Measurements from ENCODE around the gene MAN2B1.

DNA sequence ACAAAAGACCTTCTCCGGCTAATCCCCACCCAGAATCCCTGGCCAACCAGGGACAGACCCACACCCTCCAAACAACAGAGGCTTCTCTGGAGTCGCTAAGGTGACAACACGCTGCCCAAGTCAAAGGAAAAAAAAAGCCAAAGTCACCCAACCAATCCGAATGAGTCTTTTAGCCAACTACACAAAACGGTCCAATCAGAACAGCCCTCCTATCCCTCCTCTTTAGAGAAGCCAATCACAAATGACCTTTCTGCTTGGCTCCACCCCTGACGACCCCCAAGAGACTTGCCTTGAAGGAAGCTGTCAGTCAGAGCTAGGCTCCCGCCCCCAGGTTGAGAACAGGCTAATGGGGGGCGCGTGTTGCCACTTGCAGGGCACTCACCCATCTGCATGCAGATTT lies 36.5 kb upstream of the MAN2B1 start:
- TF ChIP-seq EZH2 (IDR thresholded peaks at IDR 0.05; ENCODE audit: insufficient read depth, poor library complexity, severe bottlenecking): no peak
- TF ChIP-seq EZH2phosphoT487 (IDR thresholded peaks at IDR 0.05; ENCODE audit: insufficient read depth, low read depth): no peak

All from GM23248 (cell line).